Measurements from ENCODE around the gene JAG2.
A peak's percentile ranks its signal among the peaks of the same experiment; 100 is the strongest.

Gene JAG2

DNA sequence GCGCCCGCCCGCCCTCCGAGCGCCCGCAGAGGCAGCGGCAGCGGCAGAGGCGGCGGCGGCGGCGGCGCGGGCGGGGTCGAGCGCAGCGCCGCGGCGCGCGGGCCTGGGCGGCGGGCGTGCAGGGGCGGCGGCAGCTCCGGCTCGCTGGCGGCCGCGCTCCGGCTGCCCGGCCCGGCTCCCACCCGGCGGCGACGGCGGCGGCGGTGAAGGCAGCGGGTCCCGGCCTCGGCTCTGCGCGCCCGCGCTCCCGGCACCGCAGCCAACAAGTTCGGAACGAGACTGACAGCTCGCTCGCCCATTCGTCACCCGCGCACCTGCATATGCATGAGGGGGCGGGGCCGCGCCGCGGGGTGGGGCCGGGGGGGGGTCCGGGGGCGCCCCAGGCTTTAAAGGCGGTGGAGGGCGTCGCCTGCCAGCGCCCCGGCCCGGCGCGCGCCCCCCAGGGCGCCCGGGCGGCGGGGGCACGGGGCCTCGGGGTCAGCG is at the start of gene JAG2:
TSS of gene JAG2 (minus strand) at position 281 of the 483 bp plus-strand sequence. CDS start 356 bp downstream, outside the sequence.
- DNase-seq = peak; percentile 79

DNA sequence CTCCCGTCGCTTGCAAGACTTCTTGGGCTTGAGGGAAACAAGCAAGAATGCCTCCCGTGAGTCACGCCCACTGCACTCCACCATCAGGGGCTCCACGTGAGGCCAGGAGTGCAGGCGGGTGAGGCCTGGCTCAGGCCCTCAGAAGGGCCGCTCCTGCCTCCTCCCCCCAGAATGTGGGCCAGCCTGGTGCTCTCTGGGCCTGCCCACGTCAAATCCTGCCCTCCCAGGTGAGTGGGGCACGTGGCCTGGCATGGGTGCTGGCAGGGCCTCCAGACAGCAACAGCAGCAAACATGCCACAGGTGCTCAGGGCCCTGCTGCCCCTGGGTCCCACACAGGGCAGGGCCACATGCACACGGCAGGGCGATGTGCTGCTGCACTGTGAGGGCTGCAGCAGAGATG is 49.2 kb upstream of the JAG2 start:
- no peak for DNase-seq

DNA sequence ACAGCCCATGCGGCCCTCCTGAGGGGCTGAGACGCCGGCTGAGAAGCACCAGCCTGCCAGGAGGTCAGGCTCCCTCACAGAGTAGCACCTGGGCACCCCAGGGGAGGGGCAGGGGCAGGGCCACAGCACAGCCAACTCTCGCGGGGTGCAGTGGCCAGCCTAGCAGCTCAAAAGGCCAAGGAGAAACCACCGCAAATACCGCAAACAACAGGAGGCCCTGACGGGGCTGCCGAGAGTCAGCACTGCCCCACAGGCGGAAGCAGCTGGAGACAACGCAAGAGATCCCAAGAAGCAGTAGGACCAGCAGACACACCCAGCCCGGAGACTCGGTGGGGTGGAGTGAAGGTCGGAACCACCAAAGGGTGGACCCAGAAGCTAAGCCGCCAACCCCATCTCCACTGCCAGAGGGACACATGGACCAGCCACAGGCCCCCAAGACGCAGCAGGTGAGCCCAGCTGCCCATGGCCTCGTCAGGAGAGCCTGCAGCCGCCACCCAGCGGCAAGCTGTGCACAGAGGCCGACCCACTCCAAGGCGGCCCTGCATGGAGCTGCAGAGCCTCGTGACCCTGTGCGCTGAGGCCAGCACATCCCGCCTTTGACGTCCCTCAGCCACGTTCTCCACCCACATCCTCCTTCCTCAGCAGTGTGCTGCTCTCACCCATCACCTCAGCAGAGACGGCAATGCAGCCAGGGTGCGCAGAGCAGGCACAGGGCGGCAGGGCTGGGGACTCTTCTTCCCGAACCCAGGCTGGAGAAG is 48.1 kb upstream of the JAG2 start:
- DNase-seq = no peak

DNA sequence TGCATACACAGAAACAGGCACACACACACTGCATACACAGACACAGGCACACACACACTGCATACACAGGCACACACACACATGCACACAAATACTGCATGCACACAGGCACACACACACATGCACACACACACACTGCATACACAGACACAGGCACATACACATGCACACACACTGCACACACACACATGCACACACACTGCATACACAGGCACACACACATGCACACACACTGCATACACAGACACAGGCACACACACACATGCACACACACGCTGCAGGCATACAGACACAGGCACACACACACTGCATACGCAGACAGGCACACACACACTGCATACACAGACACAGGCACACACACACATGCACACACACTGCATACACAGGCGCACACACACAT is 47.0 kb upstream of the JAG2 start:
- no peak for DNase-seq

DNA sequence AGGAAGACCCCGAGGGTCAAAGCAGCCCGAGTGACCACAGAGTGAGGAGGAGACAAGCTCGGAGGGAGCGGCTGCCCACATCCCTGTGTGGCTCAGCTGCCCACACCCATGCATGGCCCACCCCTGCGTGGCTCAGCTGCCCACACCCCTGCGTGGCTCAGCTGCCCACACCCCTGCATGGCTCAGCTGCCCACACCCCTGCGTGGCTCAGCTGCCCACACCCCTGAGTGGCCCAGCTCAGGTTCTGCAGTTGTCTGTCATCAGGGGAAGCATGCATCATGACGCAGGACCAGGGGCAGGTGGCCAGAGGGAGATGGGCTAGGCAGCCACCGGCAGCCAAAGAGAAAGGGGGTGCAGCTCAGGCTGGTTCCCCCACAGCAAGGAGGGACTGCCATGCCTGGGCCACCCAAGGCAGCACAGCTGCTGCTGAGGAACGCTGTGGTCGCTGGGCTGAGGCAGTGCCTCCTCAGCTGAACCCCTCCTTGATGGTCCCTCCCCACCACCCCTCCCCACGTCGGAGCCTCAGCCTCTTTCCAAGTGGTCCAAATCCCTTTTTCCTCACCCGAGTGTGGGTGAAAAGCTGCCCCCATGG is 45.8 kb upstream of the JAG2 start:
- DNase-seq = no peak

DNA sequence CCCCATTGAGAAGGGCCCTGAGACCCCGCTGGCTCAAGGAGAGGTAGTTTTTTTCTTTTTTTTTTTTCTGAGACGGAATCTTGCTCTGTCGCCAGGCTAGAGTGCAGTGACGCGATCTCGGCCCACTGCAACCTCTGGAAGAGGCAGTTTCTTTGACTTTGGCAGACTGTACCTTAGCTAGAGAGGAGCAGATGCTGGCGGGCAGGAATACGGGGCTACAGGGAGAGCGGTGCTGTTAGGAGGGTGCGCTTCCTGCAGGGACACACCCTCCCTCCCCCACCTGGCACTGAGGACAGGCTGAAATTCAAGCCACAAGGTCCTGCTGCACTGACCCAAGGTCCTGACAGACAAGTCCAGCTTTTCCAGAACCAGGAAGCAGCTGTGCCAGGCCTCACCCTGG is 44.8 kb upstream of the JAG2 start:
- no peak for DNase-seq

DNA sequence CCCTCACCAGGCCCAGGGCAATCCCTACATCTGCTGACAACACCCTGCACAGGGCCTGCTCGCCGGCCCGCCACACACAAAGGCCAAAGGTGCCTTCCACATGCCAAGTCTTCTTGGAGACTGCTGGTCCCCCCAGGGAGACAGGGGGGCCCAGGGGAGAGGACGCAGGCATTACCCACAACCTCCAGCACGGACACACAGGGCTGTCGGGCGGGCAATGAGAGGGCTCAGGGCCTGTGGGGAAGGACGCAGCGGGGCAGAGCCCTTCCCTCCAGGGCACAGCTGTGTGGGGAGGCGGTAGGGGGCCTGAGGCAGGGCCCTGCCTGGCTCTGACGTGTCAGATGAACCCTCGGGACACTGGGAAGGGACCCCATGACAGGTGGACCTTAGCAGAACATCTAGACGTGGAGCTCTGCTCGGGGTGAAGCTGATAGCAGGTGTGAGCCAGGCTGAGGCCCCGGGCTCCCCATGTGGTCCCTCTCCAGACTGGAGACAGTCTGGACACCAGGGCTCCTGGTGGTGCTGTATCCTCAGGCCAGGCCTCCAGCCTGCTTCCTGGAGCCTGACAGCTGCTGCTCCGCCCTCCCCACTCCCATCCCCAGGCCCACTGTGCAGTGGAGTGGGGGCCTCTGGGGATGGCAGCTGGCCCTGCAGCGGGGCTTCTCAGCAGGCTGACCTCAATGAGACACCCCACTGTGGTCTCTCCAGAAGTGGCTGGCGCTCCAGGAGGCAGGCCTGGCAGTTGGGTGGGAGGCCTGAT is 44.1 kb upstream of the JAG2 start:
- DNase-seq = peak; percentile 92

DNA sequence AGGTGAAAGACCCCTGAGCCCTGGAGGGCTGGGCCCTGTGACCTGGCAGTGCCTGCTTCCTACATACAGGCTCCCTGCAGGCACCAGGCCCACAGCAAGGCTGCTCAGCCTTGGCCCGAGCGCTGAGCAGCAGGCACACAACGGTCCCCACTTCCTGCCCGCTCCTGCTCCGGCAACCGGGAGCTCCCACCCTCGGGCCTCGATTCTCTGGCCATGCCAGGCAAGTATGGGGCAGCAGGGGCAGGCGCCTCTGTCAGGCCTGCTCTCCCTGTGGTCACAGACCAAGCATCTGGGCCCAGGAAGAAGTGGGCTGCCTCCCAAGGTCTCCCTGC is 43.1 kb upstream of the JAG2 start:
- DNase-seq = no peak

DNA sequence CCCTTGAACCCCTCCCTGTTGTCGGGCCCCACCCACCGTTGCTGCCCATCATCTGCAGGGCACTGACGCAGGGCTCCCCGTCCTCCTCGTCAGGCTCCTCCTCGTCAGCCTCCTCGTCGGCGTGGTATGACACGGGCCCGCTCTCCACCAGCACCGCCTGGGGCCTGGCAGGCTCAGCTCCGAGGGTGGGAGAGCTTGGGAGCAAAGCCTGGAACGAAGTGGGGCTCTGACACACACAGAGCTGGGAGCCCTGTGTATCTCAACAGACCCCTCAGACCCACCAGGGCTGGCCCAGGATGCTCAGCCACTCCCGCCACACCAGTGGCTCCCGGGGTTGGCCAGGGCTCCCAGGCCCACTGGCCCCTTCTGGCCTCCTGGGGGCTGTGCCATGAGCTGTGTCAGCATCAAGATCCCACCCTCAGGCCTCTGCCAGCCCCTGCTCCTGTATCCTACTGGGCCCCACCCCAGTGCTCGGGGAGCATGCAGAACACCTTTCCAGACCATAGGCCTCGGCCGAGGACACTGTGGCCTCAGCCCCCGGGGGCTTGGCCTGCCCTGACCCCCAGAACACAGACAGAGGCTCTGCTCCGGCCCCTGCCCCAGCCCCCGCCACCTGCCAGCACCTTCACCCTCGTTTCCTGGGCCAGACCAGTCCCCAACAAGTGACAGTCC is 42.6 kb upstream of the JAG2 start:
- DNase-seq = no peak

DNA sequence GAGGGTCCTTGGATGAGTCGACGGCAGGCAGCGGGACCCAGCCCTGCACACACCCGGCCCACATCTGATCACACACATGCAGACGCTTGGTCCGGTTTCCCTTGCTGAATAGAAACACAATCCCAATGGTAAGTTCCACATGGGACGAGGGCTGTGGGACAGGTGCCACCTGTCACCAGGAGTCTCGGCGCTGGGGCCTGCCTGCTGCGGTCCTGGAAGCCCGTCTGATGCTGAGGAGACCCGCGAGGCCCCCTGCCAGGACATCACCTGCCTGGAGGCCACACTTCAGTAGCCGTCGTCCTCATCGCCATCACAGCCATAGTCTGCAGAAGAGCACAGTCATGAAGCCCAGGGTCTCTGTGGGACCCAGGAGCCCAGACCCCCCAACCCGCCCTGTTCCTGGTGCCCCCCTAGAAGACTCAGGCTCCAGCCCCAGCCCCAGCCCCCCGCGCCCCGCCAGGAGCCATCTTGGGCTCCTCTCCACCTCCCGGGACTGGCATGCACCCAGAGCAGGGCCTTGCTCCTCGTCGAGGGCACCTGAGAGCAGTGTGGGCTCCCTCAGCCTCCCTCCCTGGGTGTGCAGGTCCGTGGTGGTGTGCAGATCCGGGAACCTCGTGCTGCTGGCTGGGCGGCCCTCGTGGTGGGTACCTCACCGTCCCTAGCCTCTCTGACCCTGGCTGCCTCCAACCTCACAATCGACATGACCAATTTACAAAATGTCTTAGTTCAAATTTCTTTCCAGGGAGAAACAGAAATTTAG is 41.9 kb upstream of the JAG2 start:
- DNase-seq = no peak

DNA sequence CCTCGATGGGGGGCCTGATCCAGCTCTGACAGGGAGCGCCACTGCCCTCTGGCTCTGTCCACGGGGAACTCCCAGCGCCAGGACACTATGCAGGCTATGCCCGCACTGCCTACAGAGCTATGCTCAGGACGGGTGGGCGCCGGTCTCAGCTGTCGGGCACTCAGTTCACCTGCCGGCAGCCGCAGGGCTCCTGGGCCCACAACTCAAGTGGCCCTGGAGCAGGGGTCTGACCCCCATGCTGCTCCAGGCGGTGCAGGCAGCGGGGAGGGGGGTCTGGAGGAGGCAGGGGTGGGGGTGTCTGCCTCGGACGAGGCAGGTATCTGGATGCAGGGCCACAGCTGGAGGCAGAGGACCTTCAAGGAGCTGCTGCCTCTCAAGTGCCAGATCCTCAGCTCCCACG is 41.1 kb upstream of the JAG2 start:
- DNase-seq = no peak

DNA sequence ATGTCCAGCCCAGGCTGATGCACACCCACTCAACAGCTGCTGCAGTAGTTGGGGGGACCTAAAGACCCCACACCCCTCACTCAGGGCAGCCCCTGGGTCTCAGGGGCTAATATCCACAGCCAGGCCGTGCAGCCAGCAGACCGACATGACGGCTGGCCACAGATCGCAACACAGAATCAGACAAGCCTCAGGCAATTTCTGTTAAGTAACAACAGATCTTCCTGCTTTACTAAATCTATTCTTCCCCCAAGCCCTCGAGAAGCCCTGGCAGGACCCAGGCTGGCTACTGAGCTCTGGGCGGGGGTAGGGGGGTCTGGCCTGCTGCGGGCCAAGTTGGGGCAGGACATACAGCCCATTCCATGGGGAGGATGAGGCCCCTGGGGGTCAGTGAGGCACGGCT is 40.5 kb upstream of the JAG2 start:
- DNase-seq = no peak

DNA sequence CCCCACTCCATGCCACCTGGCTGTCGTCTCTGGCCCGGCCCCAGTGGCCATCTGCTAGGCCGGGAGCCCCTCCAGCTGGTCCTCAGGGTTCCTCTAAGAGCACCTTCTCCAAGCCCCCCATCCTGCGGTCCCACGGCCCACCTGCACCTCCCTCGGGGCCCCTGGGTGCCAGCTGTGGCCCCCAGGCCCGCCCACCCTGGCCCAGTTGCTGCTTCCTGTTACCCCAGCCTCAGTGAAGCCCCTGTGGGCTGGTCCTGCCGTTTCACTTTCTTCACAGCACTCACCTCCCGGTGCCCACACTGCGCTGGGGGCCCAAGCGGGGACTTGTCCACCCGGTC is 40.1 kb upstream of the JAG2 start:
- DNase-seq = no peak

DNA sequence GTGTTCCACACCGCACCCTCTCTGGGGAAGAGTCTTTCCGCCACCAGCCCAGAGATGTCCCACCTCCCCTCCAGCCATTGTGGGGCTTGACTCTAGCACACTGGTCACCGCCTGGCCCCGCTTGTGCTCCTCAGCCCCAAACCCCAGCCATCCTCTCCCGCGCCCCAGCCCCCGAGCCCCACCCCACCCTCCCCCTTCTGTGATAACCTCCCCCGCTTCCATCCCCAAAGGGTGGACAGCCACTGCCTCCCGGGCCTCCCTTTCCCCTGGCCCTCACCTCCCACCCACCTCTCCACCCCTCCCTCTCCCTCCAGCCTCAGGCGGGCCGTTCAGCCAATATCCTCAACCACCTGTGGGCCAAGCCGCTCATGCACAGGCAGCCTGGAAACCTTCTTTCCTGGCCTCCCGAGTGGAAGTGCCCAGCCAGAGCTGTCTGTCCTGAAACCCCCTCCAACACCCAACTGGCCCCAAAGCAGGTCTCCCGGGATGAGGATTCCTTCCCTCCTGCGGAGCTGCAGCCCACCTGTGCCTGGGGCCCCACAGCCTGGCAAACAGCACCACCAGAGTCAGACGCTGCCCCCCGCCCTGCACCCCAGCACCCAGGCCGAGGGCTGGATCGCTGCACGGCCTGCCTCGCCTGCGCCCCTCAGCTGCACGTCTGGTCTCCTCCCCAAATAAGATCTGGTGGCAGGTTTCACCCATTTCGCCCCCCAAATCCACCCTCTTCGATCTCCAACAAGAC is 39.6 kb upstream of the JAG2 start:
- no peak for DNase-seq

DNA sequence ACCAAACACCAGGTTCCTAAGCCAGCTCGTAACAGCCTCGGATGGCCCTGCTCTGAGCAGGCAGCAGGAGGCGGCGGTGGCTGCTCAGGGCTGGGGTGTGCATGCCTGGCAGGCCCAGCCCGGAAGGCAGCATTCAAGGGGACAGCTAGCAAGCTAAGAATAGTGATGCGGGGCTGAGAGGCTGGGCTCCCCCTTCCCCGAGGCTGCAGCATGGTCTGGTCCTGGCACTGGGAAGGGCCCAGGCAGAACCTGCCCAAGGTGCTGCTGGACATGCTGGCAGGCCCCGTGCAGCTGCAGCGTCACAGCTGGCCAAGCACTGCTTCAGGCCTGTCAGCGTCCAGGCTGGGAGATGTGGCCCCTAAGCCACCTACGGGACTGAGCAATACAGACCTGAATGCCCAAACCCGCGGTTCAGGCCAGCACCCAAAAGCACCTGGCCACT is 38.9 kb upstream of the JAG2 start:
- no peak for DNase-seq

DNA sequence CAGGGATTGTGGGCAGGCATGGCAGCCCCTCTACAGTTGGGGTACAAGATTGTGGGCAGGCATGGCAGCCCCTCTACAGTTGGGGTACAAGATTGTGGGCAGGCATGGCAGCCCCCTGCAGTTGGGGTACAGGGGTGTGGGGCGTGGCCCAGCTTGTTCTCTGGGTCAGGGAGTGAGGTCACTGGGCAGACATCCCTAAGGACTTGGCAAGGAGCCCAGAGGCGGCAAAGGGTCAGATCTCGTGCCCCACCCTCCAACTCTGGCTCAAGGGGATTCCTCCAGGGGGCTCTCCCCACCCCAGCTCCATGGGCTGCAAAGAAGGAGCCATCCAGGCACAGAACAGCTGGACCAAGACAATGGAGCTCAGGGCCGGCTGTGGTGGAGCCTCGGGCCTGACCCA is 38.3 kb upstream of the JAG2 start:
- DNase-seq = no peak

DNA sequence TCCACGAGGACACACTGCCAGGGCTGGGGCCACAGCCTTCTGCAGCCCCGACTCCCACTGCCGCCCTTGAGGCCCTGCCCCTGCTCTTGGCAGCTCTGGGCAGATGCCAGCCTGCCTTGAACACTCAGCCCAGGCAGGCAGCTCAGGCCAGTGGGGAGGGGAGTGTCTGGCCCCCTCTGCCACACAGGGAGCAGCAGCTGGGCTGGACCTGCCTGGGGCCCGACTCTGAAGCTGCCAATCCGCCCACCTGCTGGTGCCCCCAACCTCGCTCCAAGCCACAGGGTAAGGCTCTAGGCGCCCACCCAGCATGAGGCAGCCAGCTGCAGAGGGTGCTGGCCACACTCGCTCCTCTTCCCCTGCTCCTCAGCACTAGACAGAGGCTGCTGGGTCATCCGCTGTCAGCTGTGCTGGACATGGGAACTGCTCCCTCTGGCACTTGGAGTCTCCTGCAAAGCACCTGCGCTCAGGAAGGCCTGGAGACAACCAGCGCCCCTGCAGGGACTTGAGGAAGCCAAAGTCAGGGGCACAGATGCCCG is 37.2 kb upstream of the JAG2 start:
- peak; percentile 65 for DNase-seq

DNA sequence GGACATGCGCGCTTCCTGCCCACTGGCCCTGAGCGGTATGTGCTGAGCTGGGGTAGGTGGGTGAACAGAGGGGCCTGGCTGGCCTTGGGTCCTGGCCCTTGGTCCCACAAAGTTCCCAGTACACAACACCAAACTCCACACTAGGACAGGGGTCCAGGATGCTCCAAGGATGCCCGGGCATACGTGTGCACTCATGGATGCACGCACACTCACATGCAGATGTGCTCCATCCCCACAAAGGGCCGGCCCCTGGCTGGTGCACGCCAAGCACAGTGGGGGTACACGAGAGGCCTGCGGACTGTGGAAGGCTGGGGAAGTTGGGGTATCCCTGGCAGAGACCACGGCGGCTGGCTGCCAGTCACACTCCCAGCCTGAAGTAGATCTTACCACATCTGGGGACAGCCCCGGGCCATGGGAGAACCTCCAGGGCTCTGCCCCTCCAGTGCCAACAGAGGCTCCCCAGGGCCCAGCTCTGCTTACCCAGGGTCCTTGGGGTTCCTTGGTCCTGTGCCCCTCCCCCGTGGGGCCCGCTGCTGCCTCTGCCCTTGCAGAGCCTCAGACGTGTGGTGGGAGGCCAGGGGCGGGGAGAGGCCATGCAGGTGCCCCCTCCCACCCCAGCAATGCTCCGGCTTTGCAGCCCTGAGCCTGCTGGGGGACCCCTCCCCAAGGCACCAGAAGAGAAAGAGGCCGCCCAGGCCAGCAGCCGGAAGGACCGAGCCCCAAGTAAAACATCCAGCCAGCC is 36.5 kb upstream of the JAG2 start:
- no peak for DNase-seq

DNA sequence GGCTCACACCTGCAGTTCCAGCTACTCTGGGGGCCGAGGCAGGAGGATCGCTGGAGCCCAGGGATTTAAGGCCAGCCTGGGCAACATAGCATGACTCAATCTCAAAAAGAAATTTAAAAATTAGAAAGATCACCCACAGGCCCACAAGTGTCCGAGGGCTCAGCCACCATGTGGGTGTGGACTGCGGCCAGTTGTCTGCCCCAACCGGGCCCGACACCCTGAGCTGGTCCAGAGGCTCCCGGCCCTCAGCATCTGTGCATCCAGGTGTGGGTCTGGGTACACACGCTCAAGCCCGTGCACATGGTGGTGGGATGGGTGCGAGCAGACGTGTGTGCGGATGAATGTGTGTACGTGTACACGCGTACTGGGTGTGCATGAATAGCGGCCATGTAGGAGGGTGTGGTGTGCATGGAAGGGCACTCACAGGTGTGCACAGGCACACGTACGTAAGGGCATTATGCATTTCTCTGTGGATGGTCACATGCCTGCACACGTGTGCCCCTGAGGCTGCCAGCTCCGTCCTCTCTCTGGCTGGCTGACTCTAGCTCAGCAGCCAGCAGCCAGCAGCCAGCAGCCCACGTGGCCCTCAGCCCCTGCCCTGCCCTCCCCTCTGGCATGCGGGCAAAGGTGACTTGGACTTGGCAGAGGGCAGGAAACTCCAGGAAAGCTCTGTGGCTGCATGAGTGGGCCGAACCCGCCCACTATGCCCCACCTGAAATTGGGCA is 35.8 kb upstream of the JAG2 start:
- DNase-seq = no peak

DNA sequence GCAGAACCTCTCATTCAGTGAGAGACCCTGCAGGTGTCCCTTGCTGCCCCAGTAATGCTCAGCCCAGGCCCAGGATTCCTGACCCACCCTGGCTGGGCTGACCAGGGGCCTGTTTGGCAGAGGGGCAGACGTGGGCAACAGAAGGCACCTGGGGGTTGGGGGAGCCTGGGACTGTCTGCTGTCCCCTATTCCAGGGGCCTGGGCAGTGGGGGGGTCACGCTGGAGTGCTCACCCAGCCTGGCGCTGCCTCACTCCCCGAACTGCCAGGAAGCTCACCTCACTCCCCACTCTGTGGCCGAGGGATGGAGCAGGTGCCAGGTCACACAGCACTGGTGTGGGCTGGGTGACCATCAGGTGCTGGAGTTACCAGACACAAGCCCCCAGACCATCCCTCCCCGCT is 35.1 kb upstream of the JAG2 start:
- DNase-seq = no peak
